Naive thymus-derived CD4-positive, alpha-beta T cell (primary cell): Measurements from ENCODE around the gene RASA3. TPM values are rescaled to one million over a fixed set of nuclear protein-coding genes. Genes with fewer than 3 reads are reported as not detected.

Source experiments
- ATAC-seq: fragments of 150-1000 bp; cut with Tn5 transposase; 2 replicates; pipeline ENCODE4 v1.10.0; 2021; ENCODE audit warnings: mild to moderate bottlenecking, moderate library complexity
- CTCF ChIA-PET: fragments of 350-600 bp; sonication (Branson Sonifier 250); formaldehyde crosslinking; loops from one replicate; lab custom pipeline; 2021; ENCODE audit warnings: antibody characterized with exemption; lab: Charles Lee
- POLR2A ChIA-PET: fragments of 350-600 bp; sonication (Branson Sonifier 250); formaldehyde crosslinking; loops from one replicate; lab custom pipeline; 2021; ENCODE audit warnings: antibody characterized with exemption, inconsistent platforms; lab: Charles Lee
- DNase-seq, 9 donors: peaks; one replicate each; pipeline versions ENCODE4 v3.0.0 to v3.0.0-alpha.2; 2020 to 2022; ENCODE audit warnings: mixed read lengths in 1 of 9
- H3K27ac ChIP-seq: one replicate; pipeline ENCODE4 v1.7.0; 2013; ENCODE audit warnings: mild to moderate bottlenecking, low read depth, low read length, moderate library complexity
- H3K27me3 ChIP-seq, 2 donors: one replicate each; pipeline ENCODE4 v1.7.0; 2013; ENCODE audit warnings: low read length in 2 of 2, mild to moderate bottlenecking in 2 of 2, moderate library complexity in 2 of 2; ENCODE audit not compliant: control insufficient read depth in 2 of 2, insufficient read depth in 2 of 2
- H3K36me3 ChIP-seq, 3 experiments: 1 replicate in 2 of 3; 2 replicates in 1 of 3; pipeline ENCODE4 v1.7.0; 2013; ENCODE audit warnings: low read length in 3 of 3, mild to moderate bottlenecking in 3 of 3, moderate library complexity in 1 of 3; ENCODE audit not compliant: insufficient read depth in 3 of 3, control insufficient read depth in 2 of 3
- H3K4me1 ChIP-seq, 2 donors: one replicate each; pipeline ENCODE4 v1.7.0; 2013; ENCODE audit warnings: low read length in 2 of 2, mild to moderate bottlenecking in 2 of 2, moderate library complexity in 1 of 2; ENCODE audit not compliant: control insufficient read depth in 2 of 2, insufficient read depth in 2 of 2
- H3K4me3 ChIP-seq: 2 replicates; pipeline ENCODE4 v1.7.0; 2013; ENCODE audit warnings: mild to moderate bottlenecking, low read length
- H3K9me3 ChIP-seq, 3 experiments: 1 replicate in 2 of 3; 2 replicates in 1 of 3; pipeline ENCODE4 v1.7.0; 2013; ENCODE audit warnings: low read length in 3 of 3; ENCODE audit not compliant: control insufficient read depth in 2 of 3
- H3K27ac Mint-ChIP-seq, 9 donors: one replicate each; pipeline ENCODE4 v1.8.0; 2020 to 2022; ENCODE audit warnings: mixed read lengths in 9 of 9, mild to moderate bottlenecking in 8 of 9, moderate library complexity in 5 of 9, inconsistent platforms in 2 of 9
- H3K27me3 Mint-ChIP-seq, 5 donors: one replicate each; pipeline ENCODE4 v1.8.0; 2021 to 2022; ENCODE audit warnings: mixed read lengths in 5 of 5, mild to moderate bottlenecking in 1 of 5
- H3K36me3 Mint-ChIP-seq, 5 donors: one replicate each; pipeline ENCODE4 v1.8.0; 2020 to 2022; ENCODE audit warnings: mixed read lengths in 5 of 5, mild to moderate bottlenecking in 3 of 5, inconsistent platforms in 1 of 5
- H3K4me1 Mint-ChIP-seq, 7 donors: one replicate each; pipeline ENCODE4 v1.8.0; 2020 to 2022; ENCODE audit warnings: mixed read lengths in 7 of 7, mild to moderate bottlenecking in 3 of 7, inconsistent platforms in 1 of 7
- H3K4me3 Mint-ChIP-seq, 10 donors: one replicate each; pipeline ENCODE4 v1.8.0; 2020 to 2022; ENCODE audit warnings: mild to moderate bottlenecking in 10 of 10, mixed read lengths in 10 of 10, moderate library complexity in 6 of 10, inconsistent platforms in 2 of 10
- H3K9me3 Mint-ChIP-seq, 11 donors: one replicate each; pipeline ENCODE4 v1.8.0; 2020 to 2022; ENCODE audit warnings: mixed read lengths in 11 of 11, mild to moderate bottlenecking in 4 of 11, inconsistent platforms in 1 of 11, moderate library complexity in 1 of 11
- intact Hi-C, 2 donors: fragments of 100-400 bp; cut with micrococcal nuclease; formaldehyde crosslinking; loops; one replicate each; pipeline ENCODE4 v1.15.1; 2023
- polyA plus RNA-seq, 2 donors: library from polyadenylated mRNA; unstranded; fragments of 300-500 nt; fragmentation: Illumina TruSeq; gene quantifications; one replicate each; pipeline ENCODE4 v1.2.3, GENCODE V29; 2021
- total RNA-seq, 6 experiments: library from RNA in 5 of 6; stranded (reverse) in 5 of 6; gene quantifications; 1 replicate in 5 of 6; 2 replicates in 1 of 6; pipeline ENCODE4 v1.2.3 and lab custom pipeline; 2021 to 2026

The RASA3 gene
- total and polyA plus RNA-seq, 7 experiments from 2014 or later = 109 to 227 (median 195) TPM

GRCh38 chr13:114055766-114056165 lies 76.7 kb downstream of the RASA3 start:
- Histone ChIP-seq H3K4me1 (peaks cover 6 to 20% of the 10 kb centered on the region in 2 donors), H3K27me3 (no peaks in the 10 kb centered on the region), H3K9me3 (no peaks in the 10 kb centered on the region), H3K4me3 (no peak overlapping the region), H3K36me3 (peaks cover 26 to 87% (median 29%) of the 10 kb centered on the region in 3 experiments), H3K27ac (no peak overlapping the region)
- Mint-ChIP-seq H3K9me3 (peaks cover 0 to 7% (median 0%) of the 10 kb centered on the region in 11 donors), H3K36me3 (peaks cover 3 to 36% (median 15%) of the 10 kb centered on the region in 5 donors), H3K27ac (peak overlapping the region in 7 of 9 donors; percentile 46 to 81 (median 71)), H3K27me3 (no peaks in the 10 kb centered on the region), H3K4me3 (peak overlapping the region in 4 of 10 donors; percentile 29 to 64 (median 36)), H3K4me1 (peaks cover 7 to 80% (median 58%) of the 10 kb centered on the region in 7 donors)
- CTCF ChIA-PET = interaction anchor here (0.9 kb wide), 1 partner anchor 170 kb away, joined by 3 read pairs; no protein-coding TSS in a partner anchor
- intact Hi-C loops = no loop called here
- POLR2A ChIA-PET = no interaction called here
- no peak for ATAC-seq
- DNase-seq = no peak

GRCh38 chr13:114054830-114055439 lies 77.5 kb downstream of the RASA3 start:
- POLR2A ChIA-PET = no interaction called here

GRCh38 chr13:114054264-114054663 lies 78.2 kb downstream of the RASA3 start:
- ATAC-seq (peak; percentile 44), DNase-seq (peak in 1 of 9 donors; percentile 34)
- H3K9me3 Mint-ChIP-seq = peaks cover 0 to 4% (median 0%) of the 10 kb centered on the region in 11 donors
- H3K4me3 Mint-ChIP-seq = peak overlapping the region in 3 of 10 donors; percentile 18 to 32 (median 25)
- no peak overlapping the region for H3K4me3 ChIP-seq
- H3K27me3 ChIP-seq = no peaks in the 10 kb centered on the region
- H3K4me1 Mint-ChIP-seq = peaks cover 14 to 85% (median 63%) of the 10 kb centered on the region in 7 donors
- H3K27ac Mint-ChIP-seq = peak overlapping the region in 5 of 9 donors; percentile 38 to 72 (median 45)
- ChIA-PET POLR2A (no interaction called here), CTCF (no interaction called here)
- peaks cover 16 to 34% of the 10 kb centered on the region in 2 donors for H3K4me1 ChIP-seq
- intact Hi-C loops = loop anchor here in 1 of 2 donors (1.0 kb wide), 1 partner anchor 11 kb away; no protein-coding TSS in a partner anchor
- H3K27me3 Mint-ChIP-seq = no peaks in the 10 kb centered on the region
- H3K9me3 ChIP-seq = no peaks in the 10 kb centered on the region
- no peak overlapping the region for H3K27ac ChIP-seq
- H3K36me3 Mint-ChIP-seq = peaks cover 0 to 26% (median 14%) of the 10 kb centered on the region in 5 donors
- H3K36me3 ChIP-seq = peaks cover 31 to 87% (median 37%) of the 10 kb centered on the region in 3 experiments

More at GRCh38 chr13:114054830-114055439, 77.5 kb downstream of the RASA3 start:
- peaks cover 10 to 85% (median 61%) of the 10 kb centered on the region in 7 donors for H3K4me1 Mint-ChIP-seq
- DNase-seq = no peak
- H3K36me3 ChIP-seq = peaks cover 34 to 87% (median 35%) of the 10 kb centered on the region in 3 experiments
- intact Hi-C loops = loop anchor here in 1 of 2 donors (1.0 kb wide), 1 partner anchor 10 kb away; no protein-coding TSS in a partner anchor
- no peaks in the 10 kb centered on the region for H3K27me3 ChIP-seq
- no peak overlapping the region for H3K4me3 ChIP-seq
- ATAC-seq = no peak
- peaks cover 3 to 32% (median 14%) of the 10 kb centered on the region in 5 donors for H3K36me3 Mint-ChIP-seq
- no peaks in the 10 kb centered on the region for H3K9me3 ChIP-seq
- H3K4me1 ChIP-seq = peaks cover 11 to 27% of the 10 kb centered on the region in 2 donors
- H3K9me3 Mint-ChIP-seq = peaks cover 0 to 4% (median 0%) of the 10 kb centered on the region in 11 donors
- peak overlapping the region in 5 of 9 donors; percentile 38 to 72 (median 45) for H3K27ac Mint-ChIP-seq
- no peaks in the 10 kb centered on the region for H3K27me3 Mint-ChIP-seq
- CTCF ChIA-PET = interaction anchor here (0.9 kb wide), 1 partner anchor 171 kb away, joined by 3 read pairs; no protein-coding TSS in a partner anchor
- H3K4me3 Mint-ChIP-seq = peak overlapping the region in 4 of 10 donors; percentile 25 to 32 (median 30)
- no peak overlapping the region for H3K27ac ChIP-seq

- peaks cover 20 to 29% of the 10 kb centered on the region in 2 donors for H3K4me1 ChIP-seq
- peaks cover 20 to 80% (median 63%) of the 10 kb centered on the region in 7 donors for H3K4me1 Mint-ChIP-seq
- peaks cover 0 to 4% (median 0%) of the 10 kb centered on the region in 11 donors for H3K9me3 Mint-ChIP-seq
- peaks cover 0 to 23% (median 18%) of the 10 kb centered on the region in 5 donors for H3K36me3 Mint-ChIP-seq
- peak overlapping the region in 7 of 9 donors; percentile 22 to 76 (median 66) for H3K27ac Mint-ChIP-seq
- no peak overlapping the region for H3K4me3 ChIP-seq
- no peaks in the 10 kb centered on the region for H3K27me3 Mint-ChIP-seq
- peak overlapping the region in 3 of 10 donors; percentile 9 to 45 (median 16) for H3K4me3 Mint-ChIP-seq
- POLR2A ChIA-PET = no interaction called here
- DNase-seq (no peak), ATAC-seq (no peak)
- H3K27me3 ChIP-seq = no peaks in the 10 kb centered on the region
- H3K36me3 ChIP-seq = peaks cover 33 to 78% (median 37%) of the 10 kb centered on the region in 3 experiments
- CTCF ChIA-PET = no interaction called here
- H3K9me3 ChIP-seq = no peaks in the 10 kb centered on the region
- H3K27ac ChIP-seq = peak overlapping the region; percentile 3
- intact Hi-C loops = no loop called here
Measured at GRCh38 chr13:114053026-114053425, 79.4 kb downstream of the RASA3 start.

GRCh38 chr13:114050536-114051450 lies 81.6 kb downstream of the RASA3 start:
- peaks cover 0 to 4% (median 0%) of the 10 kb centered on the region in 11 donors for H3K9me3 Mint-ChIP-seq
- Histone ChIP-seq H3K9me3 (no peaks in the 10 kb centered on the region), H3K4me1 (peaks cover 20 to 25% of the 10 kb centered on the region in 2 donors), H3K36me3 (peaks cover 28 to 72% (median 30%) of the 10 kb centered on the region in 3 experiments), H3K27me3 (no peaks in the 10 kb centered on the region), H3K27ac (no peak overlapping the region), H3K4me3 (no peak overlapping the region)
- H3K36me3 Mint-ChIP-seq = peaks cover 4 to 32% (median 22%) of the 10 kb centered on the region in 5 donors
- no peaks in the 10 kb centered on the region for H3K27me3 Mint-ChIP-seq
- ChIA-PET POLR2A (interaction anchor here (1.2 to 1.3 kb wide), 2 partner anchors 15 to 17 kb away, joined by 4 read pairs; no protein-coding TSS in a partner anchor), CTCF (no interaction called here)
- intact Hi-C loops = no loop called here
- H3K4me3 Mint-ChIP-seq = peak overlapping the region in 4 of 10 donors; percentile 23 to 87 (median 38)
- peaks cover 38 to 82% (median 68%) of the 10 kb centered on the region in 7 donors for H3K4me1 Mint-ChIP-seq
- ATAC-seq = no peak
- DNase-seq = no peak
- peak overlapping the region in 6 of 9 donors; percentile 55 to 77 (median 72) for H3K27ac Mint-ChIP-seq
